ENCODE data around the gene XBP1.

The XBP1 gene

GRCh38 chr22:28798810-28799605 lies 1.4 kb downstream of the XBP1 start:
- peaks cover 44% of the 10 kb centered on the region for H3K4me1 ChIP-seq (ENCODE audit: insufficient read depth, low read length)

DNA sequence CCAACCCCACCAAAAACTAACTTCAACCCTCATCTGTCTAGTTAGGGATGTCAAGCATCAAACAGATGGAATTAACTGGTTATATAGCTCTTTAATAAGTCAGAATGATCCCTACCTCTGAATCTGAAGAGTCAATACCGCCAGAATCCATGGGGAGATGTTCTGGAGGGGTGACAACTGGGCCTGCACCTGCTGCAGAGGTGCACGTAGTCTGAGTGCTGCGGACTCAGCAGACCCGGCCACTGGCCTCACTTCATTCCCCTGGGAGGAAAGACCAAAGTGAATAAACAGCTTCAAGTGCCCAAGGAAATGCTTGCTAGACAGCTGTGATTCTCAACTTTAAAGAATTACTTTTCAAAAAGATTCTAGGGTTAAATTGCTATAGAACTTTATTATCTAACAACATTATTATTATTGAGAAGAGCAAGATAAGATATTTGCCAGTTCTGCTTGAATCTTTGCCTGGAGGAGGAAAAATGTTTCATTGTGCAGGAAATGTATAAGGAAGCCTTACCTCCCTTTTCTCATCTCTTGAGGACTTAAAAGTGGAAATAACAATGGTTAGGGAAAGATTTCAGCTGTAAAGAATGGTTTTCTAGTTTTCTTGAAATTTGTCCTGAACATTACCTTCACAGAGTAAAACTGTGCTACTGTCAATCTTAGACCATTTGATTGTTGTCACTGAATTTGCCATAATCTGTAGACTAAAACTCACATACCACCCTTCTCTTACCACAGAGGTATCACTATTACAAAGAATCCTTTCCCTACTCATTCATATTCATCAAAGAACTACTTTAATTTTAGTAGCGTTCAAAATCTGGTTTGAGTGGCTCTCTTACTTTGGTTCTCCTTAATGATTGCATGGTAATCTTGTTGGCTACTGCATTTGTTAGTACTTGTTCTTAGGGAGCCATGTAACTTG lies 4.2 kb downstream of the XBP1 start:
- no peaks in the 10 kb centered on the region for H3K9me3 ChIP-seq (ENCODE audit: low read length)

More at GRCh38 chr22:28798810-28799605, 1.4 kb downstream of the XBP1 start:
- Histone ChIP-seq H3K27me3 (ENCODE audit: control insufficient read depth in 1 of 2, insufficient read depth in 2 of 2, low read length in 2 of 2) (no peaks in the 10 kb centered on the region), H3K36me3 (ENCODE audit: insufficient read depth, low read length) (peaks cover 33% of the 10 kb centered on the region), H3K4me3 (ENCODE audit: low read depth in 1 of 2, low read length in 2 of 2) (peak overlapping the region; percentile 90 to 96), H3K9ac (ENCODE audit: low read length) (peak overlapping the region; percentile 78), H3K9me3 (ENCODE audit: low read length) (no peaks in the 10 kb centered on the region), H3K27ac (ENCODE audit: low read depth, low read length) (peak overlapping the region; percentile 99)

GRCh38 chr22:28795071-28795693 lies 5.2 kb downstream of the XBP1 start:
- H3K36me3 ChIP-seq (ENCODE audit: insufficient read depth, low read length): peaks cover 47% of the 10 kb centered on the region
- H3K4me3 ChIP-seq (ENCODE audit: low read depth in 1 of 2, low read length in 2 of 2): no peak overlapping the region
- no peaks in the 10 kb centered on the region for H3K9me3 ChIP-seq (ENCODE audit: low read length)
- no peak overlapping the region for H3K9ac ChIP-seq (ENCODE audit: low read length)
- H3K27me3 ChIP-seq (ENCODE audit: control insufficient read depth in 1 of 2, insufficient read depth in 2 of 2, low read length in 2 of 2): no peaks in the 10 kb centered on the region
- H3K4me1 ChIP-seq (ENCODE audit: insufficient read depth, low read length): peaks cover 34% of the 10 kb centered on the region
- H3K27ac ChIP-seq (ENCODE audit: low read depth, low read length): no peak overlapping the region

More for the DNA sequence above, 4.2 kb downstream of the XBP1 start:
- Histone ChIP-seq H3K27ac (ENCODE audit: low read depth, low read length) (no peak overlapping the region), H3K9ac (ENCODE audit: low read length) (no peak overlapping the region), H3K36me3 (ENCODE audit: insufficient read depth, low read length) (peaks cover 47% of the 10 kb centered on the region), H3K4me1 (ENCODE audit: insufficient read depth, low read length) (peaks cover 34% of the 10 kb centered on the region), H3K27me3 (ENCODE audit: control insufficient read depth in 1 of 2, insufficient read depth in 2 of 2, low read length in 2 of 2) (no peaks in the 10 kb centered on the region), H3K4me3 (ENCODE audit: low read depth in 1 of 2, low read length in 2 of 2) (no peak overlapping the region)

GRCh38 chr22:28793976-28794584 lies 6.3 kb downstream of the XBP1 start:
- Histone ChIP-seq H3K4me3 (ENCODE audit: low read depth in 1 of 2, low read length in 2 of 2) (no peak overlapping the region), H3K27ac (ENCODE audit: low read depth, low read length) (no peak overlapping the region), H3K27me3 (ENCODE audit: control insufficient read depth in 1 of 2, insufficient read depth in 2 of 2, low read length in 2 of 2) (no peaks in the 10 kb centered on the region), H3K36me3 (ENCODE audit: insufficient read depth, low read length) (peaks cover 47% of the 10 kb centered on the region), H3K9ac (ENCODE audit: low read length) (no peak overlapping the region), H3K9me3 (ENCODE audit: low read length) (no peaks in the 10 kb centered on the region), H3K4me1 (ENCODE audit: insufficient read depth, low read length) (peaks cover 33% of the 10 kb centered on the region)

GRCh38 chr22:28792491-28793383 lies 7.6 kb downstream of the XBP1 start:
- peaks cover 26% of the 10 kb centered on the region for H3K4me1 ChIP-seq (ENCODE audit: insufficient read depth, low read length)
- no peak overlapping the region for H3K4me3 ChIP-seq (ENCODE audit: low read depth in 1 of 2, low read length in 2 of 2)
- no peak overlapping the region for H3K9ac ChIP-seq (ENCODE audit: low read length)
- no peak overlapping the region for H3K27ac ChIP-seq (ENCODE audit: low read depth, low read length)
- no peaks in the 10 kb centered on the region for H3K27me3 ChIP-seq (ENCODE audit: control insufficient read depth in 1 of 2, insufficient read depth in 2 of 2, low read length in 2 of 2)
- no peaks in the 10 kb centered on the region for H3K9me3 ChIP-seq (ENCODE audit: low read length)
- peaks cover 52% of the 10 kb centered on the region for H3K36me3 ChIP-seq (ENCODE audit: insufficient read depth, low read length)

GRCh38 chr22:28791841-28792490 lies 8.4 kb downstream of the XBP1 start:
- Histone ChIP-seq H3K27me3 (ENCODE audit: control insufficient read depth in 1 of 2, insufficient read depth in 2 of 2, low read length in 2 of 2) (no peaks in the 10 kb centered on the region), H3K4me1 (ENCODE audit: insufficient read depth, low read length) (peaks cover 21% of the 10 kb centered on the region), H3K9ac (ENCODE audit: low read length) (no peak overlapping the region), H3K9me3 (ENCODE audit: low read length) (no peaks in the 10 kb centered on the region), H3K36me3 (ENCODE audit: insufficient read depth, low read length) (peaks cover 47% of the 10 kb centered on the region), H3K27ac (ENCODE audit: low read depth, low read length) (no peak overlapping the region), H3K4me3 (ENCODE audit: low read depth in 1 of 2, low read length in 2 of 2) (no peak overlapping the region)

DNA sequence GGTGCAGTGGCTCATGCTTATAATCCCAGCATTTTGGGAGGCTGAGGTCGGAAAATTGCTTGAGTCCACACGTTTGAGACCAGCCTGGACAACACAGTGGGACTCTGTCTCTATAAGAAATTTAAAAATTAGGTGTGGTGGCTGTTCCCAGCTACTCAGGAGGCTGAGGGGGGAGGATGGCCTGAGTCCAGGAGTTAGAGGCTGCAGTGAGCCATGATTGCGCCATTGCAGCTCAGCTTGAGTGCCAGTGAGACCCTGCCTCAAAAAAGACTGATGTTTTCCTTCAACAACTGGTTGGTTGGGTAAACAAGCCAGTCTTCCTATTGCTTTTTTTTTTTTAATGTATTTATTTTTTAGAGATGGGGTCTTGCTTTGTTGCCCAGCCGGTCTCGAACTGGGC lies 9.2 kb downstream of the XBP1 start:
- peaks cover 48% of the 10 kb centered on the region for H3K36me3 ChIP-seq (ENCODE audit: insufficient read depth, low read length)
- no peaks in the 10 kb centered on the region for H3K9me3 ChIP-seq (ENCODE audit: low read length)
- no peak overlapping the region for H3K4me3 ChIP-seq (ENCODE audit: low read depth in 1 of 2, low read length in 2 of 2)
- H3K27me3 ChIP-seq (ENCODE audit: control insufficient read depth in 1 of 2, insufficient read depth in 2 of 2, low read length in 2 of 2): no peaks in the 10 kb centered on the region
- H3K4me1 ChIP-seq (ENCODE audit: insufficient read depth, low read length): peaks cover 29% of the 10 kb centered on the region
- H3K9ac ChIP-seq (ENCODE audit: low read length): no peak overlapping the region
- no peak overlapping the region for H3K27ac ChIP-seq (ENCODE audit: low read depth, low read length)

DNA sequence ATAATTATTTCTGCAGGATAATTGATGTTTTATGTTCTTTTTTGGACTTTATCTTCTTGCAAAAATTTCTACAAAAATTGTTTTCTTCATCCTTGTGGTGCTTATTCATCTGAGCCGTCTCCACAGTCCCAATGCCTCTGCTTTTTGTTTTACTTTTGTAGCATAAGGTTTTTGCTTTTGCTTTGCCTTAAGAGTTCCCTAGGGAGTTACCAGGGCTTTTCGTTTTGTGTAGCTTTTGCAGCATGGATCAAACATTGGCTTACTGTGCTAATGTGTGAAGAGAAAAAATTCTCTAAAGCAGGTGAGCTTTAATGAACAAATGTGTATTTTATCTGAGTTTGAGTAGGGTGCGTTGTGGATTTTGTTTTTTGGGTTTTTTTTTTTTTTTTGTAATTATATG lies 11.8 kb downstream of the XBP1 start:
- Histone ChIP-seq H3K9ac (ENCODE audit: low read length) (no peak overlapping the region), H3K9me3 (ENCODE audit: low read length) (no peaks in the 10 kb centered on the region), H3K27me3 (ENCODE audit: control insufficient read depth in 1 of 2, insufficient read depth in 2 of 2, low read length in 2 of 2) (no peaks in the 10 kb centered on the region), H3K36me3 (ENCODE audit: insufficient read depth, low read length) (peaks cover 47% of the 10 kb centered on the region), H3K4me3 (ENCODE audit: low read depth in 1 of 2, low read length in 2 of 2) (no peak overlapping the region), H3K4me1 (ENCODE audit: insufficient read depth, low read length) (peaks cover 40% of the 10 kb centered on the region), H3K27ac (ENCODE audit: low read depth, low read length) (no peak overlapping the region)

DNA sequence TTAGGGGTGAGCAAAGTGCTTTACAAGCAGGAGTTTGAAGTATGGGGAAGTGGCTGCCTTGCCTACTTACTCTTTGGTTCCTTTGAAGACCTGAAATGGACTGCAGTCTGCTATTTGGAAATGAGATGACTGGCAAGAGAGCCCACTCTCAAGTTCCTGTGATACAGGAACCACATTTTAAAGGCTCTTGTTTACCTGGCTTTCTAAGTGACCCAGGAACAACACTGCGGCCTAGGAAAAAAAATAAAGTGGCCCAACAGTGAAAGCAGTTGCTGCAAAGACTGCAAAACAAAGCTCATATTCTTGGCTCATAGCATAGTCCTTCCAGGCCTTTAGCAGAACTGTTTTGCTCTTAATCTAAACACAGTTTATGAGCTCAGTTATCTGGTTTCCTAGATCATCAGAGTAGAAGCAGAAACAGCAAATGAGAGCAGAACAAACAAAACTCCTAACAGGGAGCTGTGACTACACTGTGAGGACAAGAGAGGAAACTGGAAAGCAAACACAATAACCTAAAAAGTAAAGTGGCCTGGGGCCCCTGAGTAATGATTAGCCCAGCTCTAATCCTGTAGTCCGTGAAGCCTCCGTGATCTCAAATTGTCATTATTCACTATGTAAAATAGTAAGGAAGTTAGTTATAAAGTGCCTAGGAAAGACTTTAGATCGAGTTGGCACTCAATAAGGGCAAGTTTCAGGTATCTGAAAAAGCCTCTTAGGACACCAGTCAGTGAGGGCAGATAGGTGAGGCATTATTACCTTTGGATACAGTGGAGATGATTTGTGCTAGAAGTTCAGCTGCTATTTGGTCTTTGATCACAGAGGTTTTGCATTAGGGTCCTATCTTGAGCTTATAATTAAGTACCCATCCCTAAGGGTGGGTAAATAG lies 16.3 kb downstream of the XBP1 start:
- H3K36me3 ChIP-seq (ENCODE audit: insufficient read depth, low read length): peaks cover 56% of the 10 kb centered on the region
- H3K27ac ChIP-seq (ENCODE audit: low read depth, low read length): peak overlapping the region; percentile 75
- H3K4me3 ChIP-seq (ENCODE audit: low read depth in 1 of 2, low read length in 2 of 2): no peak overlapping the region

More for the DNA sequence above, 16.3 kb downstream of the XBP1 start:
- Histone ChIP-seq H3K9me3 (ENCODE audit: low read length) (no peaks in the 10 kb centered on the region), H3K9ac (ENCODE audit: low read length) (peak overlapping the region; percentile 41), H3K27me3 (ENCODE audit: control insufficient read depth in 1 of 2, insufficient read depth in 2 of 2, low read length in 2 of 2) (no peaks in the 10 kb centered on the region), H3K4me1 (ENCODE audit: insufficient read depth, low read length) (peaks cover 68% of the 10 kb centered on the region)

All from muscle layer of colon (tissue), 2 donors.